Occipital lobe (tissue), 2 donors: ENCODE results near the gene CCM2. TPM values are rescaled to one million over a fixed set of nuclear protein-coding genes. Genes with fewer than 3 reads are reported as not detected.

ENCODE experiments used
- DNase-seq: peaks from one replicate; lab custom pipeline; 2025; lab: John Stamatoyannopoulos, UW
- total RNA-seq: library from RNA; depleted of rRNA; stranded (reverse); fragments of >200 nt; gene quantifications from one replicate; pipeline ENCODE4 v1.2.3, GENCODE V29; 2014

CCM2 gene
- 23.4 TPM for total RNA-seq

DNA sequence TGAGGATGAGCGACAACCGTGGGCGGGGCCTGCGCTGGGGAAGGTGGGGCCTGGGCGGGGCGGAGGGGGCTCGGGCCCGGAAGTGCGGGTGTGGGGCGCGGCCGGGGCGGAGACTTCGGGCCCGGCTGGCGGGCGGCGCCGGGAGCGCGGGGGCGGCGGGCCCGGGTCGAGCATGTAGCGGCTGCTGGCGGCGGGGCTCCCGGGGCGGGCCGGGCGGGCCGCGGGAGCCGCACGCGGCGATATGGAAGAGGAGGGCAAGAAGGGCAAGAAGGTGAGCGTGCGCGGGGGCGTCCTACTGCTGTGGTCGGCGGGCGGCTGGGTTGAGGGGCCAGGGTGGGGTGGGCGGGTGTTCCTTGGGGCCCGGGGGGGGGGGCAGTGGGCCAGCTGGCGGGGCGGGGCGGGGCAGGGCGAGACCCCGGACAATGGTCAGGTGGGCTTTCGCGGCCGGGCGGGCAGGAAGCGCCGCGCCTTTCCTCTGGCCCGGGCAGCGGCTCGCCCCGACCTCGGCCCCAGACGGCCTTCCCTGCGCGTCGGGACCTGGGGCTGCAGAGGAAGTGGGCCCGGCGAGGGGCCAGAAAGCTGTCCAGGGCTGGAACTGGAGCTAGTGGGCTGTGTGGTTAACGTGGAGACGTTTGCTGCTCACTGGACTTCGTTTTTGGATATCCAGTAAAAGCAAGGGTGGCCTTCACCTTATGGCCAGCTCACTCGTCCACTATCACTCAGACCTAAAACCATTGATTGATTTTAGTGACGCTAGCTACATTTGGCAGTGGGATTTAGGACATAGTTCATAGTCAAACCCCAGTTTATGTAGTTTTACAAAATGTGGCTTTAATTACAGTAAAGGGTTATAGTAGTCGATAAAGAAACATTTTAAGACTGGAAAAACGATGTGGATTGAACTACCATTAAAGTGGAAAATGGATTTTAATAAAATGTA lies at the start of gene CCM2:
Gene CCM2 (plus strand): TSS at position 109 of the 940 bp plus-strand sequence. CDS start 133 bp downstream, at position 242.
- DNase-seq, result no peak

DNA sequence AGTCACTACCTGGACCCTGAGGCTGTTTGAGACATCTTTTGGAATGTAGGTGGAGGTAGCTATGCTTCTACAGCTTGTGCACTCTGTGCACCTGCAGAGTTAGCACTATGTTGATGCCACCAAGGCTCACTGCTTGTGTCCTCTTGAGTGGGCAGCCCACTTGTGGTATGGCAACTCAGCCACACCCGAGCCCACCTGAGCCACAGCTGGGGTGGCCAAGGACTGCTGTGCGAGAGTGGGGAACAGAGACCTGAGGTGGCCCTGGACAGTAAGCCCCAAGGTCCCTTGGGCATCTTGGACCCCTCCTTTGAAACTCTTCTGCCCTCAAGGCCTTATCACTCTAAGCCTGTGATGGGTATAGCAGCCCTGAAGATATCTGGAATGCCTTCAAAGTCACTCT lies 46.8 kb upstream of the CCM2 start:
- no peak for DNase-seq

DNA sequence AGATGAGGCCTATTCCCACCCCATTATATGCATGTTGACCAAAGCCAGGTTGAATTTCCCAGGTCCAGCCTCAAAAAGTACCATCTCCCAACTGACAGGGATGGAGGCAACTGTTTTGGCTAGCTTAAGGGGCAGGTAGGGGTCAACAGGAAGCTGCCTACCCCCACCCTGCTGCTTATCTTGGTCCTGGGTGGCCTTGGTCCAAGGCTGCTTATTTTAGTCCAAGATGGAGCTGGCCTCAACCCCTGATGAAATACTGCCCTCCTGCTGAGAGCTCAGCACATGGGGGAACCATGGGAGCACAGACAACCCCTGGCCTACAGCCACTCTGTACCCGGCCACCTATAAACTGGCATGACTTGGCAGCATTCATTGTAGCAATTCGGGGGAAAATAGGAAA lies 44.3 kb upstream of the CCM2 start:
- no peak for DNase-seq

DNA sequence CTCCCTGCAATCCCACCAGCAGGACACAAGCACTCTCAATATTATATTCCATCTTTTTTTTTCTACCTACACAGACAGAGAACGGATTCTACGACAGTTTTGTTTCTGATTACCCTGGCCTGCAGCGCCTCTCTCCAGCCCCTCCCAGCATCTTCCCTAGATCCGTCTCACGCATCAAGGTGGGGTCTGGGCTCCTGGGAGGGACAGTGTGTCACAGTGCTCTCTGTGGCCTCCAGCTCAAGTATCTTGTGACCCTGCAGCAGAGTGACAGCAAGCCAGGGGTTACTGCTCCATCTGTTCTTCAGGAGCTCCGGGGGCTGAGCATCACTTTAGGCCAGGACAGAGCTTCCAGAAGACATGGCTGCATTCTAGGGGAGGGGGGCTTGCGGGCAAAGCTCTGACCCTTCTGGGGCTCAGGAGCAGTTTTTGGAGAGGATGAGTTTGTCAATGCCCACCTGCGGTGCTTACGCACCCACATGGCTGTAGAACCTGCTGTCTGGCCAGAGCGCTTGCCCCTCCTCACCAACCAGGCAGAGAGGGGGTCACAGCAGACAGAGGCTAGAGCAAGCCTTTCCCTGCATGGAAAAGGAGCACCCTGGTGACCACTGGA lies 43.7 kb upstream of the CCM2 start:
- DNase-seq, result no peak

DNA sequence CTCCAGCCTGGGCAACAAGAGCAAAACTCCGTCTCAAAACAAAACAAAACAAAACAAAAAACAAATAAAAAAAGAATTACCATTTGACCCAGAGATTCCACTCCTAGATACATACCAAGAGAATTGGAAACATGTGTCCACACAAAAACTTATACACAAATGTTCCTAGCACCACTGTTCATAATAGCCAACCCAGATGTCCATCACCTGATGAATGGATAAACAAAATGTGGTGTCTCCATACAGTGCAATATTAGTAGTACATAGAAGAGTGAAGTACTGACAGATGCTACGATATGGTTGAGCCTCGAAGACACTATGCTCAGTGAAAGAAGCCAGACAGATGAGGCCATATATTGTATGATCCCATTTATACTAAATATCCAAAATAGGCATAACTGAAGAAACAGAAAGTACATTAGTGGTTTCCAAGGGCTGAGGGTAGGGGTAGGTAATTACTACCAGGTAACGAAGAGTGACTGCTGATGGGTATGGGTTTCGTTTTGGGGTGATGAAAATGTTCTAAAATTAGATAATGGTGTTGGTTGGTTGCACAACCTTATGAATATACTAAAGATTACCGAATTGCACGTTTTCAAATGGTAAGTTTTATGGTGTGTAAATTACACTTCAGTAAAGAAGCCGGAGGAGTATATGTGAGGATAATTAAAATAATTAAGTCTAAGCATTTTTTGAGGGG lies 41.2 kb upstream of the CCM2 start:
- DNase-seq, result no peak

DNA sequence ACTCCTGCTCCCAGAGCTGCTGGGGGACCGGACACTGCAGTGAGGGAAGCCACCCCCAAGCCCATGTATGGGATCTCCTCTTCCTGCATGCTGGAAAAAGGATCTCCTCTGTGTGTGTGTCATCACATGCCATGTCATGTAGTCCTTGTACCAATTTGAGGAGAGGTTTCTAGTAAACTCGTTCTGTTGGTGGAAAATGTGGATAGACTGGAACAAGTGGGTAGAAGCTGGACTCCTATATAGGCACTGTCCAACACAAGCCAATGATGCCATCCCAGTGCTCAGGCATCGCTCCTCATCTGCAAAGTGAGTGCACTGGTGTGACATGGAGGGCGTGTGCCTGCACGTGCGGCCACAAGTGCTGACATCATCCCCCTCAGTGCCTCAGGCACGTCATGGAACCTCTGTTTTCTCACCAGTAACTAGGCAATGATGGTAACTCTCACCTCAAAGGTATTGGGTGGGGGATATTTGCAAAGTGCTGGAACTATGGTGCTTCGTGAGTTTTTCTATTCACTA lies 40.5 kb upstream of the CCM2 start:
- DNase-seq, result no peak

DNA sequence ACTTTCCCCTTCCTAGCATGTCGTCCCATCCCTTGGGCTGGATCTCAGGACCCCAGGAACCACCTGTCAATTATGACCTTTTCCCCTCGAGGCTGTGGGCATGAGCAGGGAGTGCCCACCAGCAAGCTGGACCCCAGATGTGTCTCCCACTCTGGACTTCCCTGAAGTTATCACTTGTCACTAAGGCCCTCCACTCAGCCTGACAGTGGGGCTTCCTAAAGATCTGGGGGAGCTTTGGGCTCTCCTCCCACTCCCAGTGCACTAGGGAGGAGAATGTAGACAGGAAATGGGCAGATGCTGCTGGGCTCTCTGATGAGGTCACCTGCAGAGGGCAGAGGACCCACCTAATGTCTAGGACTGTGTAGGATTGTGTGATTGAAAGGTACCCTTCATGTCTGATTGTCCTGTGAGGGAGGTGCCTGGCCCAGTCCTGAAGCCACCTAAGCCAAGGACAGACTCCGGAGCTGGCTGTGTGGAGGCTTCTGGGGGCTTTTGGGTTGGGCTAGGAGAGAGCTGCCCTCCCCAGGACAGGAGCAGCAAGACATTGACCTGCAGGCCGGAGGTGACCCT lies 39.9 kb upstream of the CCM2 start:
- DNase-seq, result no peak

DNA sequence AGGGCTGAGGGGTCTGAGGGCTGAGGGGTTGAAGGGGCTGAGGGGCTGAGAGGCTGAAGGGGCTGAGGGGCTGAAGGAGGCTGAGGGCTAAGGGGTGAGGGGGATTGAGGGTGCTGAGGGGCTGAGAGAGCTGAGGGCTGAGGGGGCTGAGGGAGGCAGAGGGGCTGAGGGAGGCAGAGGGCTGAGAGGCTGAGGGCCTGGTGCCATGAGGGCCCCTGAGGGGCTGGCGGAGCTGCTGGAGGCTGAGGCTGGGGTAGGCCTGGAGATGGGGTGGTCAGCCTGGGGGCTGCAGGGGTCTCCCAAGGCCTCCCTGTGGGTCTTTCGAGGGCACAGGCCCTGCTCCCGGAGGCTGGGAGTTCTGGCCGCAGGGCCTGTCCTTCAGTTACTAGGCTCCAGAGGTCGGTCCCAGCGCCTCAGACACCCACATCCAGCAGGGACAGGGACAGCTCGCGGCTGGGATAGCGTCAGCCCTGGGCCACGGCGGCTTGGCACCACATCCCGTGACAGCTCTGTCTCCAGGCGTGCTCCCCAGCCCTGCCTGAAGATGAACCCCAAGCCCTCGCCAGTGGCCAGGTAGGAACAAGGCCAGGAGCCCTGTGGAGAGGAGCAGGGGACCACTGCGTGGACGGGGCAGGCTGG lies 38.0 kb upstream of the CCM2 start:
- DNase-seq, result no peak

DNA sequence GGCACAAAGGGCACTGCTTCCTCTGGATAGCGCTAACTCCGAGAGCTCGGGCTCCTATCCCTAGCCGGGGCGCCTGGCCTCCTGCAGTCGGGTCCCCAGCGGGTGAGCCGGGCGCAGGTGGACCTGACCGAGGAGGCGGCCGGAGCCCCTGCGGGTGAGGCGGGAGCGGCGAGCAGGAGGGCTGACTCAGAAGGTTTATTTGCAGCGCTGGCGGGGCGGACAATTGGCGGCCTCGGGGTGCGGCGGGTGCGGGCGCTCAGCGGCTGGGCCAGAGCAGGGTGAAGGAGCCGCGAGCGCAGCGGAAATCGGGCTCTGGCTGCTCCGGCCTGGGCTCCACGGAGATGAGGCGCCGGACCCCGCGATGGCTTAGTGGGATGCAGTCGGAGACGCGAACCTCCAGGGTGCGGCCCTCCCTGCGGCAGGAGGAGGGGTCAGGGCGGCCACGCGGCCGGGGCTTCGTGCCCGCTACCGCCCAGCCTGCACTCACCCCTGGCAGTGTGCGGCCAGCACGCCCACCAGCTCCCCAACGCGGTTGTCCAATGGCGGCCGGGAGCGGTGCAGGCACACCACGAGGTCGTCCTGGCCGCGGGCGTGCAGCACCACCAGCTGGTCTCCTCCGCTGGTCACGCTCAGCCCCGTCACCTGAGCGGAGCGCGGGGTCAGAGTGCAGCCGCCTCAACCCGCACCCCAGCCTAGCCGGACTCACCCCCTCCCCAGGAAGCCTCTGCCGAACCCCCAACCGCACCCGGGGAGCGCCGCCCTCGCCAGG lies 37.3 kb upstream of the CCM2 start:
- DNase-seq, result no peak

DNA sequence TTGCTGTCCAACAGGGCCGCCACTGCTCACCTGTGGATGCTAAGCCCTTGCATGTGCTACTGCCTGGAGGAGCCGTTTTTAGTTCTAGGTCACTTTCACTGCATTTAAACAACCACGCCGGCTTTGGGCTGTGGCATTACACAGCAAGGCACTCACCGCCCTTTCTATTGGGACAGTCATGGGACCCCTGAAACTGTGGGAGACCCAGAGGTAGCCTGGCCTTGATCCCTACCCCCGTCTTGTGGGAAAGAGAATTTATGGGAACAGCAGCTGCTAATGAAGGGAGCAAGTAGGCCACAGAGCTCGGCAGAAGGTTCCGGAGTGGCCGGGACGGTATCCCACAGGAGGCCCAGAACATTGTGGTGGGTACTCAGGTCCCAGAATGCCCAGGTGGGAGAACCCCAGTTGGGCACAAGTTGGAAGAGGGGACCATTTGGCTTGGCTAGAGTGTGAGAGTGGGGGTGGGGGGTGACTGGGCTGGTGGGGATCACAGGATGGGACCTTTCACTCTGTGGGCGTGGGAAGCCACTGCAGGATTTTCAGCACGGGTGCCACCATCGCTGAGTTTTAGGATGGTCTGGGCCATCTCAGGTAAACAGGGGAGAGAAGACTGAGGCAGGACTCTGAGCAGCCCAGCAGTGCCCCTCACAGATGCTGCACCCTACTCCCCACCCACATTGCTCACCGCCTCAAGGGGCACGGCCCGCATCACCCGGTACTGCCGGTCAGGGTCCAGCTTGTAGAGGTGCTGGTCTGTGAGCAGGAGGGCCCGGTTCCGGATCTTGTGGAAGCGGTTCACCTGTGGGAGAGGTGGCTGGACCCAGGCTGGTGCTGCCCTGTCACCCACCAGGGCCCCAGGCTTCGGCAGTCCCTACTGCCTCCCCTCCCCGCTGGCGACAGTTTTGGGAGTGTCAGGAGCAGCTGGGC lies 36.4 kb upstream of the CCM2 start:
- no peak for DNase-seq

DNA sequence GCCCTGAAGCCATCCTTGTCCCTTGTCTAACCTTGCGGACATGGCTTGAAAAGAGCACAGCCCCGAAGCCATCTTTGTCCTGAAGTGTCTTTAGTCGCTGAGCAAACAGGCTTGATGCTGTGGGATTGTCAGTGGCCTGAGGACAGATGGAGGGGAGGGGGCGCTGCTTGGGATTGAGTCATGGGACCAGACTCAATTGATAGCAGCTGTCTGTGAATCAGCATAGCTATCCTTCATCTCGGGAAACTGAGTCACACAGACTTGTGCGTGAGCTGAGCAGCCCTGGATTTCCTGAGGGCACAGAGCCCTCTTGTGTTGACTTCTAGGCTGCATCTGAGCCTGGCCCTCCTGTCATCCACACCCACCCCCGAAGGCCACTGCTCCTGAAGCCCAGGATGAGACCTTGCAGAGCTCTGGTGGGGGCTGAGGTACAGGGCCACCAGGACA lies 35.6 kb upstream of the CCM2 start:
- DNase-seq, result no peak

DNA sequence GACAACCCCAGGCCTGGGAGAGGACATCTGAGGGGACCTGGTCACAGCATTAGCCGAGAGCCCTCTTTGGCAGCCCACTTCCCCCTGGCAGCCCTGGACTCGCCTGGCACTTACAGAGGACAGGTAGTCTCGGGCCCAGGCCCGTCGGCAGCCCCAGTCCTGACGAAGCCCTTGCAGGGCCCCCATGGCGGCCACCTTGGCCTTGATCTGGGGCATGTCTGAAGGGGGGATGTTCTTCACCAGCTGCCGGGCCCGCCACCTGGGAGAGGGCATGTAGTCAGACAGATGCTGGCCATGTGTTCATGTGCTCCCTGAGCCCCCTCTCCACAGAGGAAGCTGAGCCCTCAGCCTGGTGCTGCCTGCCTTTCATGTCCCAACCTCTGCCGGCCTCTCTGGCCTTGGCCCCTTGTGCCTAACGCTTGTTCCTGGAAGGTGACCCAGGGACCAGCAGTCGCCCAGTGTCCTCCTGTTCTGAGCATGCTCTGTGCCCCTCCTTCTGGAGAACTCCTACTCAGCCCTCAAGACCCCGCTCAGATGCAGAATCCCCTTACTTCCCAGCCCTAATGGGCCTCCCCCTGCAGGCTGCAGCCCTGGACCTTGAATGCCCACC lies 35.1 kb upstream of the CCM2 start:
- DNase-seq, result no peak

DNA sequence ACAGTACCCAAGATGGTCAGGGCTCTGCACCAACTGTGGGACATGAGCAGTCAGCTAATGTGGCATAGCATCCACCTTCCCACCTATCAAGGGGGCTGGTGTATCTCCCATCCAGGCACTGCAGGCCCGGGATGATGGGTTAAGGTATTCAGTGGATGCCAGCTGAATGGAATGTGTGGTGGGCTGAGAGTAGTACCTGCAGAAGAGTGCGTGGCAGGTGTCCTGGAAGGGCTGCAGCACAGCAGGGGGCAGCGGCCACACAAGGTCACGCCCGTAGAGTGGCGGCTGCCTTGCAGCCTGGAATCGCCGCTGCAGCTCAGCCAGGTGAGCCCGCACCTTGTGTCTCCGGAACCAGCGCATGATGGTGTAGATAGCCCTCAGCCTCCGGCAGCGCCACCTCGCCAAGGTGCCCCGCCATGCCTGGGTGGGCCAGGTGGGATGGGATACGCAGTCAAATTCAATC lies 34.5 kb upstream of the CCM2 start:
- DNase-seq, result no peak

DNA sequence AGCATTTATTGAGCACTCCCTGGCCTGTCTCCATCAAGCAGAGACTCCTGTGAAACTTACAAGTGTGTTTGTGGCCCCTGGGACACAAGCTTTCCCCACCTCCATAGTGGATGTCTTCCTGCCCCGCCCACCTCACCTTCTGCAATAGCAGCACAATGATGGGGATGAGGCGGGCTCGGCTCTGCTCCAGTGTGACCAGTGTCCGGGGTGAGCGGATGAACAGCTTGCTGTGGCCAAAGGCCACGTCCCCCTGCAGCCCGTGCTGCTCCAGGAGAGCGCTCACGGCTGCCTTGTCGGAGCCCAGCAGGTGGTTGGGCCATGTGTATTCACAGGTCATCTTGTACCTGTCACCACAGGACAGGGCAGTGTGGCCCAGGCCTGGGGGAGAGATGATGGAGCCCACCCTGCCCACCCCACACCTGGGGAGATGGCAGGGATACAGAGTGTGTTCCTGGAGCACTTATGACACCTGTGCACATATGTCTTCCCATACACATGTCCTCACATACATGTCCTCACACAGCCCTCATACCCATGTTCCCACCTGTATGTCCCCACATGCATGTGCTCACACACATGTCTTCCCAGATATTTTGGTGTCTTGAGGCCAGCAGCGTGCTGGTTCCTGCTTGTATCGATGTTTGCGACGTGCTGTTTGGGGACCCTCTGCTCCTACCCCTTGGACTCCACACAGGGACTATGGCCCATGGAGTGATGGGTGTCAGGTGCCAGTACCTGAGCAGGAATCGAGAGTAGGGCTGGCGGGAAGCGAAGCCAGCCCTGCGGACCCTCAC lies 33.9 kb upstream of the CCM2 start:
- no peak for DNase-seq

DNA sequence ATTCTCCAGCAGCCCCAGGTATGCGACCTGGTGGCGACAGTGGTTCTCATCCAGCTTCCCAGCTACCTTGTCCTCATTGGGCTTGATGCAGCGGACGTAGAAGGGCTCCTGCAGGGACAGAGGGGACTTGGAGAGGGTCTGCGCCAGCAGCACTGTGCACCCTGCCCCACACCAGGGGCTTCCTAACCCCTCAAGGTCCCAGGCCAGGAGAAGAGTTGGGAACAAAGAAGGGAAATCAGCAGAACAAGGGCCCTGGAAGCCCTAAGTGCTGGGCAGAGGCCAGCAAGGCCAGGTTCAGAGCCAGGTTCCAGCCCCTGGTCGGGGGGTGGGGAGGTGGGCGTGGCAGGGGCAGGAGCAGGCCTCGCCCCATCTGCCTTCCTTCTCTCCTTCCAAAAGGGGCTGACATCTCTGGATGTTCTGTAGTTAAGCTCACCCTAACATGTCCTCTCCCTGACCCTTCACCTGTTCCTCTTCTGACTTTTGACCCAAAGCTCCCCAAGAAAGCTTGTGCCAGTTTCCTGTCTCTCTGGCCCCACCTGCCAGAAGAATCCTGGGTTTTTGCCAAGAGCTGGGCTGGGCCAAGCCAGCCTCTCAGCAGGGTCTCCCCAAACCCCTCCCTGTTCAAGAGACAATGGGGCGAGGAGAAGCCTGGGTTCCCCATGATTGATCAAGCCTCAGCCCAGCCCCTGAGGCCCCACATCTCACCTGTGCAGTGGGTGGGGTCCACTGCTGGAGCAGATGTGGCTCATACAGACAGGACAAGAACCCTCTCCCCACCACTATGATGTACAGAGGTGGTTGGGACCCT lies 33.1 kb upstream of the CCM2 start:
- DNase-seq, result no peak

DNA sequence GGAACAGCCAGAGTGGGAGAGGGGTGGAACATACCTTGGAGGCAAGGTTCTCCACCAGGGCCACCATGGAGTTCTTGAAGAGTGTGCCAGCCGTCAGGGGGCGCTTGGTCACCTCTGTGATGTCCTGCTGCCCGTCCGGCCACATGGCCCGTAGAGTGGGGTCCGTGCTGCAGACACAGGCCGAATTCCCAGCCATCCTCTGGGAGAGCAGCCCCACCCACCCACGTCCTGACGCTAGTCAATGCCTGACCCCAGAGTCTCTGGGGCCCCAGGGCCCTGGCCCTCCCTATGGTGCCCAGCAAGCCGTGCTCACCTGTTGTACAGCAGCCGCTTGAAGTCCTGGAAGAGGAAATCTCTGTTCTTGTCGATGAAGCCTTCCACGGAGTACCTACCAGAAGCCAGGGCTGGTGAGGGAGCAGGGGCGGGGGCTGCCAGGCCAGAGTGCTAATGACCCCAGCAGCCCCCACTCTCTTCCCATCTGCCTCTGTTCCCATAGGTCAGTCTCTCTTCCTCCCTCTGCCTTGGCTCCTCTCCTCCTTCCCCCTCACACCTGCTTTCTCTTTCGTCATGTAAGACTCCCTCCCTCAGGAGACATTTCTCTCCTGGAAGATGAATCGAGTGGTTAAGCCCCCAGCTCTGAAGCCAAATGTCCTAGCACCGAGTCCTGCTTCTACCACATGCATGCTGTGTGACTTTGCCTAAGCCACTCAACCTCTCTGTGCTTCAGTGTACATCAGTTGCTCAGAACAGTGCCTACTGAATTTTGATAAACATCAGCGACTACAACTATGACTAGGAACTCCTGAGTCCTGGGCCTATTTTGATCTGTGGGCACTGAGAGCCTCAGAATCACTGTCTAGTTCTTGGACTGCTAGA lies 32.2 kb upstream of the CCM2 start:
- no peak for DNase-seq
